T-cell (primary cell): ENCODE data around the gene NR4A1. TPM values are rescaled to one million over a fixed set of nuclear protein-coding genes. Genes with fewer than 3 reads are reported as not detected.
A peak's percentile ranks its signal among the peaks of the same experiment; 100 is the strongest.

Source experiments
- ATAC-seq, 4 experiments: fragments of 200-7000 bp in 3 of 4; fragments of 150-1000 bp in 1 of 4; cut with Tn5 transposase; replicated peaks in 1 of 4; 1 replicate in 3 of 4; 2 replicates in 1 of 4; pipeline ENCODE4 v1.10.0; 2021; ENCODE audit warnings: moderate library complexity in 3 of 4, mild to moderate bottlenecking in 2 of 4, moderate number of reproducible peaks in 1 of 4
- CTCF ChIA-PET, 2 donors: fragments of 300-600 bp; sonication (Branson Sonifier 250); formaldehyde crosslinking; loops; one replicate each; lab custom pipeline; 2022; ENCODE audit warnings: antibody characterized with exemption in 2 of 2; lab: Charles Lee
- POLR2A ChIA-PET, 2 donors: fragments of 300-600 bp; sonication (Branson Sonifier 250); formaldehyde crosslinking; loops; one replicate each; lab custom pipeline; 2022; ENCODE audit warnings: antibody characterized with exemption in 2 of 2; lab: Charles Lee
- DNase-seq, 35 experiments: peaks; one replicate each; pipeline versions ENCODE4 v3.0.0 to v3.0.0-alpha.2; 2013 to 2023
- H3K27ac ChIP-seq: one replicate; pipeline ENCODE4 v1.5.1; 2013; ENCODE audit warnings: low read length
- H3K27me3 ChIP-seq, 2 experiments: replicated peaks in 1 of 2; 1 replicate in 1 of 2; 2 replicates in 1 of 2; pipeline versions ENCODE4 v1.6.1 to v1.7.0; 2013; ENCODE audit warnings: low read length in 1 of 2, mixed read lengths in 1 of 2; ENCODE audit not compliant: control insufficient read depth in 2 of 2, insufficient read depth in 2 of 2; ENCODE audit errors: extremely low read depth in 1 of 2
- H3K36me3 ChIP-seq, 2 donors: 1 replicate in 1 of 2; 2 replicates in 1 of 2; pipeline versions ENCODE4 v1.6.1 to v1.7.0; 2013; ENCODE audit warnings: low read length in 1 of 2; ENCODE audit not compliant: control insufficient read depth in 2 of 2, insufficient read depth in 1 of 2; ENCODE audit errors: extremely low read depth in 1 of 2
- H3K4me1 ChIP-seq, 2 experiments: 1 replicate in 1 of 2; 2 replicates in 1 of 2; pipeline versions ENCODE4 v1.6.1 to v1.7.0; 2013; ENCODE audit warnings: low read length in 2 of 2, mixed read lengths in 1 of 2; ENCODE audit not compliant: insufficient read depth in 2 of 2, control insufficient read depth in 1 of 2; ENCODE audit errors: extremely low read depth in 1 of 2
- H3K4me3 ChIP-seq, 2 donors: 1 replicate in 1 of 2; 2 replicates in 1 of 2; pipeline versions ENCODE4 v1.5.1 to v1.7.0; 2013; ENCODE audit warnings: mild to moderate bottlenecking in 2 of 2, low read length in 1 of 2, moderate library complexity in 1 of 2; ENCODE audit not compliant: control insufficient read depth in 1 of 2; ENCODE audit errors: extremely low read depth in 1 of 2
- H3K9me3 ChIP-seq: 2 replicates; pipeline ENCODE4 v1.7.0; 2013
- H3K27ac Mint-ChIP-seq, 2 donors: one replicate each; pipeline ENCODE4 v1.8.0; 2020 to 2021; ENCODE audit warnings: mild to moderate bottlenecking in 2 of 2, mixed read lengths in 2 of 2
- H3K27me3 Mint-ChIP-seq, 2 donors: one replicate each; pipeline ENCODE4 v1.8.0; 2021 to 2022; ENCODE audit warnings: mixed read lengths in 2 of 2
- H3K36me3 Mint-ChIP-seq: one replicate; pipeline ENCODE4 v1.8.0; 2021; ENCODE audit warnings: mixed read lengths
- H3K4me1 Mint-ChIP-seq, 3 donors: one replicate each; pipeline ENCODE4 v1.8.0; 2020 to 2022; ENCODE audit warnings: mixed read lengths in 3 of 3, mild to moderate bottlenecking in 1 of 3
- H3K4me3 Mint-ChIP-seq, 3 donors: one replicate each; pipeline ENCODE4 v1.8.0; 2020 to 2022; ENCODE audit warnings: mild to moderate bottlenecking in 3 of 3, mixed read lengths in 3 of 3, moderate library complexity in 3 of 3
- H3K9me3 Mint-ChIP-seq, 3 donors: one replicate each; pipeline ENCODE4 v1.8.0; 2020 to 2022; ENCODE audit warnings: mixed read lengths in 3 of 3
- WGBS: methylation state at CpG from one replicate; pipeline ENCODE4 v1.1.5; 2013; ENCODE audit warnings: missing lambda C conversion rate; ENCODE audit not compliant: insufficient coverage; 5-methylcytosine and 5-hydroxymethylcytosine counted together
- total RNA-seq, 35 experiments: library from RNA in 6 of 35; stranded (reverse) in 6 of 35; fragments of 120-200 nt in 1 of 35; gene quantifications; one replicate each; pipeline versions ENCODE4 v1.2.1 to v1.2.4 and lab custom pipeline; 2013 to 2026

The NR4A1 gene
- total RNA-seq, 5 donors from 2014 or later (not counting 1 experiment from before 2014, with no cell fraction given), result 5.9 to 103 (median 7.3) TPM

GRCh38 chr12:52053536-52054209 lies 2.4 kb downstream of the NR4A1 start:
- CTCF ChIA-PET, result interaction anchor here (2.2 to 4.3 kb wide), 2 partner anchors 28 kb away, joined by 7 to 43 read pairs; no protein-coding TSS in a partner anchor
- H3K36me3 Mint-ChIP-seq, result peaks cover 4% of the 10 kb centered on the region
- Histone ChIP-seq H3K27me3 (peaks cover 0 to 10% of the 10 kb centered on the region in 2 experiments), H3K4me3 (no peak overlapping the region), H3K9me3 (no peaks in the 10 kb centered on the region), H3K36me3 (peaks cover 3 to 6% of the 10 kb centered on the region in 2 donors), H3K27ac (no peak overlapping the region), H3K4me1 (peaks cover 17 to 33% of the 10 kb centered on the region in 2 experiments)
- DNase-seq, result no peak
- peaks cover 34 to 41% (median 38%) of the 10 kb centered on the region in 3 donors for H3K4me1 Mint-ChIP-seq
- no peak for ATAC-seq
- peak overlapping the region in 1 of 3 donors; percentile 88 for H3K4me3 Mint-ChIP-seq
- no peaks in the 10 kb centered on the region for H3K9me3 Mint-ChIP-seq
- peaks cover 0 to 4% of the 10 kb centered on the region in 2 donors for H3K27me3 Mint-ChIP-seq
- H3K27ac Mint-ChIP-seq, result no peak overlapping the region
- POLR2A ChIA-PET, result interaction anchor here in 1 of 2 donors (0.5 kb wide), 1 partner anchor 17 kb away, joined by 3 read pairs; no protein-coding TSS in a partner anchor
- WGBS, result 90% methylated on average over 3 of the region's 9 CpGs

DNA sequence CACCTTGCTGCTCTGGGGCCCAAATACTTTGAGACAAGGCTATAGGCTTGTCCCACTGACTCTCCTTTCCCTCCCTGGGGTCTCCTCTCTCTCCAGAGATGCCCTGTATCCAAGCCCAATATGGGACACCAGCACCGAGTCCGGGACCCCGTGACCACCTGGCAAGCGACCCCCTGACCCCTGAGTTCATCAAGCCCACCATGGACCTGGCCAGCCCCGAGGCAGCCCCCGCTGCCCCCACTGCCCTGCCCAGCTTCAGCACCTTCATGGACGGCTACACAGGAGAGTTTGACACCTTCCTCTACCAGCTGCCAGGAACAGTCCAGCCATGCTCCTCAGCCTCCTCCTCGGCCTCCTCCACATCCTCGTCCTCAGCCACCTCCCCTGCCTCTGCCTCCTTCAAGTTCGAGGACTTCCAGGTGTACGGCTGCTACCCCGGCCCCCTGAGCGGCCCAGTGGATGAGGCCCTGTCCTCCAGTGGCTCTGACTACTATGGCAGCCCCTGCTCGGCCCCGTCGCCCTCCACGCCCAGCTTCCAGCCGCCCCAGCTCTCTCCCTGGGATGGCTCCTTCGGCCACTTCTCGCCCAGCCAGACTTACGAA lies 3.1 kb downstream of the NR4A1 start:
- peaks cover 32 to 36% (median 35%) of the 10 kb centered on the region in 3 donors for H3K4me1 Mint-ChIP-seq
- ATAC-seq (no peak), DNase-seq (no peak)
- H3K4me3 ChIP-seq, result no peak overlapping the region
- no peaks in the 10 kb centered on the region for H3K9me3 ChIP-seq
- peaks cover 17 to 33% of the 10 kb centered on the region in 2 experiments for H3K4me1 ChIP-seq
- H3K27me3 ChIP-seq, result peaks cover 0 to 10% of the 10 kb centered on the region in 2 experiments
- H3K9me3 Mint-ChIP-seq, result no peaks in the 10 kb centered on the region
- peaks cover 4% of the 10 kb centered on the region for H3K36me3 Mint-ChIP-seq
- no peak overlapping the region for H3K4me3 Mint-ChIP-seq
- no peak overlapping the region for H3K27ac Mint-ChIP-seq
- 90% methylated on average over 21 of the region's 21 CpGs for WGBS
- CTCF ChIA-PET, result interaction anchor here (0.5 to 4.3 kb wide), 4 partner anchors 27 to 30 kb away, joined by 3 to 43 read pairs (median 6); no protein-coding TSS in a partner anchor
- peaks cover 0 to 1% of the 10 kb centered on the region in 2 donors for H3K27me3 Mint-ChIP-seq
- POLR2A ChIA-PET, result interaction anchor here in 1 of 2 donors (0.5 kb wide), 1 partner anchor 947 kb away, joined by 4 read pairs; no protein-coding TSS in a partner anchor
- peaks cover 6% of the 10 kb centered on the region in 2 donors for H3K36me3 ChIP-seq
- no peak overlapping the region for H3K27ac ChIP-seq

DNA sequence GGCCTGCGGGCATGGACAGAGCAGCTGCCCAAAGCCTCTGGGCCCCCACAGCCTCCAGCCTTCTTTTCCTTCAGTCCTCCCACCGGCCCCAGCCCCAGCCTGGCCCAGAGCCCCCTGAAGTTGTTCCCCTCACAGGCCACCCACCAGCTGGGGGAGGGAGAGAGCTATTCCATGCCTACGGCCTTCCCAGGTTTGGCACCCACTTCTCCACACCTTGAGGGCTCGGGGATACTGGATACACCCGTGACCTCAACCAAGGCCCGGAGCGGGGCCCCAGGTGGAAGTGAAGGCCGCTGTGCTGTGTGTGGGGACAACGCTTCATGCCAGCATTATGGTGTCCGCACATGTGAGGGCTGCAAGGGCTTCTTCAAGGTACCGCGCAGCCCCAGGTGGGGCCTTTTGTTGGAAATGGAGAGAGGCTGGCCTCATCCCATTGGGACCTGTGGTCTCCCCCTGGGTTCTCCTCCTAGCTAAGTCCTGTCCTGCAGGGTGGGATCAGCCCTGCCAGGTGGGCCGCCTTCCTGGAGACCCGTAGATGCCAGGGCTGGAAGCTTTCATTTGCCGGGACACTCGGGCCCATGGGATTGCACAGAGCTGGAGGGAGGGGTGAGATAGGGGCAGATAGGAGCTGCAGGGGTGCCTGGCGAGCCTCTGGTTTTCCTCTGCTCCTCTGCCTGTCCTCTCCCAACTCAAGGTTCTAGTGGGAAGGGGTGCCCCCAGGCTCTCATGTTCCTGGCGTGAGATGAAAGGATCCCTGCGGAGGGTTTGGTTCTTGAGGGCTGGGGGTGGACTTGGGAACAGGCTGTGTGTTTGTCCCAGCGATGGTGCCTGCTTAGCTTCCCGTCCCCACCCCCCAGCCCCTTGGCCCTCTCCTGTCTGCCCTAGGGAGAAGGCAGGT lies 3.8 kb downstream of the NR4A1 start:
- Mint-ChIP-seq H3K4me1 (peaks cover 24 to 28% (median 27%) of the 10 kb centered on the region in 3 donors), H3K27ac (no peak overlapping the region), H3K36me3 (peaks cover 4% of the 10 kb centered on the region), H3K9me3 (no peaks in the 10 kb centered on the region), H3K4me3 (peak overlapping the region in 1 of 3 donors; percentile 13), H3K27me3 (no peaks in the 10 kb centered on the region)
- Histone ChIP-seq H3K4me1 (peaks cover 16 to 28% of the 10 kb centered on the region in 2 experiments), H3K4me3 (no peak overlapping the region), H3K27ac (no peak overlapping the region), H3K36me3 (peaks cover 6% of the 10 kb centered on the region in 2 donors), H3K9me3 (no peaks in the 10 kb centered on the region), H3K27me3 (peaks cover 0 to 5% of the 10 kb centered on the region in 2 experiments)
- ChIA-PET POLR2A (no interaction called here), CTCF (interaction anchor here (0.6 to 2.2 kb wide), 5 partner anchors 12 to 29 kb away, joined by 3 to 7 read pairs (median 3); no protein-coding TSS in a partner anchor)
- DNase-seq (no peak), ATAC-seq (no peak)
- WGBS, result 100% methylated on average over 6 of the region's 21 CpGs

DNA sequence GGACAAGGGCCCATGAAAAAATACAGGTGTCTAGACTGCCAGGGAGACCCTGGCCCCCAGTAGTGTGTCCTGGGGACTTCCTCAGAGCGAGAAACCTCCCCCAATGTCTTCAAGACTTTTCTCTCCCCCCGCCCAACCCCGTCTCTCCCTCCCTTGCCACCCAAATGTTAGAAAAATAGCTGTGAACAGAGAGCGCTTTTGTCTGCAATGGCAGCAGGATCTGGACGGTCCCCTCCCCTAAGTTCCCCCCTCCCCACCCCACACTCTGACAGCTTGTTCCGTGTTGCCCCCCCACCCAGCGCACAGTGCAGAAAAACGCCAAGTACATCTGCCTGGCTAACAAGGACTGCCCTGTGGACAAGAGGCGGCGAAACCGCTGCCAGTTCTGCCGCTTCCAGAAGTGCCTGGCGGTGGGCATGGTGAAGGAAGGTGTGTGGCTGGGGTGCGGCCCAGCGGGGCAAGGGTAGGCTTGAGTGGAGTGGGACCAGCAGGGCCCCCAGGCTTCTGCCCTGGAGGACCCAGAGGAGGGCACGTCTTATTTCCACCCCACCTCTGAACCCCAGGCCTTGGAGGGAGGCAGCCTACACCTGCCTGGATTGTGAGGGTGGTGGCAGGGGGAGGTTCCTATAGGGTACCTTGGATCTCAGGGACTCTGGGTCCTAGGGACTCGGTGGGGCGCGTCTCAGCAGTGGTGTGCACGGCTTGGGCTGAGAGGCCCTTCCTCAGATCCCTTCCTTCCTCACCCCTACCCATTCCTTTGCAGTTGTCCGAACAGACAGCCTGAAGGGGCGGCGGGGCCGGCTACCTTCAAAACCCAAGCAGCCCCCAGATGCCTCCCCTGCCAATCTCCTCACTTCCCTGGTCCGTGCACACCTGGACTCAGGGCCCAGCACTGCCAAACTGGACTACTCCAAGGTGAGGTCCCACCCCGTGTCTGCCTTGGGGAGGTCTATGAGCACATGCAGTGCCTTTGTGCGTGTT lies 4.8 kb downstream of the NR4A1 start:
- H3K9me3 Mint-ChIP-seq, result no peaks in the 10 kb centered on the region
- H3K36me3 Mint-ChIP-seq, result peaks cover 4% of the 10 kb centered on the region
- DNase-seq (no peak), ATAC-seq (no peak)
- no peak overlapping the region for H3K4me3 ChIP-seq
- 89% methylated on average over 12 of the region's 27 CpGs for WGBS
- H3K36me3 ChIP-seq, result peaks cover 6% of the 10 kb centered on the region in 2 donors
- H3K27me3 Mint-ChIP-seq, result no peaks in the 10 kb centered on the region
- ChIA-PET CTCF (interaction anchor here in 1 of 2 donors (0.6 to 2.2 kb wide), 4 partner anchors 13 to 30 kb away, joined by 3 to 7 read pairs (median 3); no protein-coding TSS in a partner anchor), POLR2A (interaction anchor here (0.5 to 0.6 kb wide), 2 partner anchors 90 to 974 kb away, joined by 3 read pairs; no protein-coding TSS in a partner anchor)
- H3K4me3 Mint-ChIP-seq, result no peak overlapping the region
- H3K4me1 Mint-ChIP-seq, result peaks cover 20 to 21% (median 21%) of the 10 kb centered on the region in 3 donors
- H3K9me3 ChIP-seq, result no peaks in the 10 kb centered on the region
- H3K4me1 ChIP-seq, result peaks cover 8 to 19% of the 10 kb centered on the region in 2 experiments
- no peaks in the 10 kb centered on the region for H3K27me3 ChIP-seq
- no peak overlapping the region for H3K27ac ChIP-seq
- no peak overlapping the region for H3K27ac Mint-ChIP-seq

- Histone ChIP-seq H3K27ac (no peak overlapping the region), H3K27me3 (no peaks in the 10 kb centered on the region), H3K36me3 (peaks cover 6% of the 10 kb centered on the region in 2 donors), H3K9me3 (no peaks in the 10 kb centered on the region), H3K4me3 (no peak overlapping the region), H3K4me1 (peaks cover 3 to 12% of the 10 kb centered on the region in 2 experiments)
- Mint-ChIP-seq H3K27me3 (no peaks in the 10 kb centered on the region), H3K4me3 (no peak overlapping the region), H3K4me1 (peaks cover 11 to 12% (median 12%) of the 10 kb centered on the region in 3 donors), H3K9me3 (no peaks in the 10 kb centered on the region), H3K36me3 (peaks cover 4% of the 10 kb centered on the region), H3K27ac (no peak overlapping the region)
- ChIA-PET POLR2A (interaction anchor here in 1 of 2 donors (0.5 kb wide), 1 partner anchor 91 kb away, joined by 3 read pairs; no protein-coding TSS in a partner anchor), CTCF (interaction anchor here in 1 of 2 donors (1.6 kb wide), 1 partner anchor 24 kb away, joined by 4 read pairs; no protein-coding TSS in a partner anchor)
- ATAC-seq (no peak), DNase-seq (no peak)
- 91% methylated on average over 23 of the region's 23 CpGs for WGBS
These were observed 5.8 kb downstream of the NR4A1 start for GRCh38 chr12:52056801-52057637.
